ENCODE data around the gene PABPN1L.

- TF ChIP-seq EZH2 (IDR thresholded peaks at IDR 0.05), result no peak
- no peak for TF ChIP-seq CTCF (IDR thresholded peaks at IDR 0.05)
- TF ChIP-seq EZH2phosphoT487 (IDR thresholded peaks at IDR 0.05), result no peak
Measured at GRCh38 chr16:88841521-88842307, 24.7 kb downstream of the PABPN1L start.

Data from neural progenitor cell (in vitro differentiated cells).